Ovary (tissue), 3 donors: Measurements from ENCODE around the gene HLA-DRA.

Experiments
- EP300 ChIP-seq: sonication (generic); formaldehyde crosslinking; IDR thresholded peaks from one replicate; pipeline ENCODE4 v1.6.1; 2017; ENCODE audit warnings: antibody characterized with exemption
- POLR2A ChIP-seq: fragments of 450-650 bp; IDR thresholded peaks from one replicate; pipeline ENCODE4 v1.6.1; 2017; ENCODE audit warnings: antibody characterized with exemption, mild to moderate bottlenecking, moderate library complexity
- TF ChIP-seq, protein P1 (sequence below), 3 donors: fragments of 450-650 bp in 2 of 3; fragments of 200-600 bp in 1 of 3; IDR thresholded peaks; one replicate each; pipeline versions ENCODE4 v1.5.1 to v1.8.0; 2016 to 2022; ENCODE audit warnings: antibody characterized with exemption in 3 of 3, mild to moderate bottlenecking in 1 of 3
- donor health status: DM: no; HTN: no; CAD: no.

DNA sequence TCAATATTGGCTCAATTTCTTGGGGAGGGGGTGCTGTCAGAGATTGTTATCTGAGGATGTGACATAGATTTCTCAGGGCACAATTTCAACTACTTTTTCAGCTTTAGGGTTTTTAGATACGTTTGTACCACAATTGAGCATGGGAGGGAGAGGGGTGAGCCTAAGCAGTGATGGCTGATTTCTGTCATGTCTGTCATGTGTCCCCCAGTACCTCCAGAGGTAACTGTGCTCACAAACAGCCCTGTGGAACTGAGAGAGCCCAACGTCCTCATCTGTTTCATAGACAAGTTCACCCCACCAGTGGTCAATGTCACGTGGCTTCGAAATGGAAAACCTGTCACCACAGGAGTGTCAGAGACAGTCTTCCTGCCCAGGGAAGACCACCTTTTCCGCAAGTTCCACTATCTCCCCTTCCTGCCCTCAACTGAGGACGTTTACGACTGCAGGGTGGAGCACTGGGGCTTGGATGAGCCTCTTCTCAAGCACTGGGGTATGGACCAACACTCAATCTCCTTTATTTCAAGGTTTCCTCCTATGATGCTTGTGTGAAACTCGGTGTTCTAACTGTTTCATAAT lies 3.4 kb downstream of the HLA-DRA start:
- TF ChIP-seq, protein P1, sequence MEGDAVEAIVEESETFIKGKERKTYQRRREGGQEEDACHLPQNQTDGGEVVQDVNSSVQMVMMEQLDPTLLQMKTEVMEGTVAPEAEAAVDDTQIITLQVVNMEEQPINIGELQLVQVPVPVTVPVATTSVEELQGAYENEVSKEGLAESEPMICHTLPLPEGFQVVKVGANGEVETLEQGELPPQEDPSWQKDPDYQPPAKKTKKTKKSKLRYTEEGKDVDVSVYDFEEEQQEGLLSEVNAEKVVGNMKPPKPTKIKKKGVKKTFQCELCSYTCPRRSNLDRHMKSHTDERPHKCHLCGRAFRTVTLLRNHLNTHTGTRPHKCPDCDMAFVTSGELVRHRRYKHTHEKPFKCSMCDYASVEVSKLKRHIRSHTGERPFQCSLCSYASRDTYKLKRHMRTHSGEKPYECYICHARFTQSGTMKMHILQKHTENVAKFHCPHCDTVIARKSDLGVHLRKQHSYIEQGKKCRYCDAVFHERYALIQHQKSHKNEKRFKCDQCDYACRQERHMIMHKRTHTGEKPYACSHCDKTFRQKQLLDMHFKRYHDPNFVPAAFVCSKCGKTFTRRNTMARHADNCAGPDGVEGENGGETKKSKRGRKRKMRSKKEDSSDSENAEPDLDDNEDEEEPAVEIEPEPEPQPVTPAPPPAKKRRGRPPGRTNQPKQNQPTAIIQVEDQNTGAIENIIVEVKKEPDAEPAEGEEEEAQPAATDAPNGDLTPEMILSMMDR (IDR thresholded peaks at IDR 0.05): no peak
- TF ChIP-seq POLR2A (no peak), EP300 (no peak)
